Middle frontal gyrus (tissue), 1 donor: Measurements from ENCODE around the gene KCND2.
"Not testable (repeated sequence)": the region's sequence is repeated elsewhere in the genome, so short reads cannot be mapped to it uniquely, and the experiment has no call there.

Experiments
- DNase-seq: peaks from one replicate; pipeline ENCODE4 v3.0.0-alpha.2; 2015; ENCODE audit warnings: low spot score; ENCODE audit errors: extremely low spot score

The KCND2 gene

DNA sequence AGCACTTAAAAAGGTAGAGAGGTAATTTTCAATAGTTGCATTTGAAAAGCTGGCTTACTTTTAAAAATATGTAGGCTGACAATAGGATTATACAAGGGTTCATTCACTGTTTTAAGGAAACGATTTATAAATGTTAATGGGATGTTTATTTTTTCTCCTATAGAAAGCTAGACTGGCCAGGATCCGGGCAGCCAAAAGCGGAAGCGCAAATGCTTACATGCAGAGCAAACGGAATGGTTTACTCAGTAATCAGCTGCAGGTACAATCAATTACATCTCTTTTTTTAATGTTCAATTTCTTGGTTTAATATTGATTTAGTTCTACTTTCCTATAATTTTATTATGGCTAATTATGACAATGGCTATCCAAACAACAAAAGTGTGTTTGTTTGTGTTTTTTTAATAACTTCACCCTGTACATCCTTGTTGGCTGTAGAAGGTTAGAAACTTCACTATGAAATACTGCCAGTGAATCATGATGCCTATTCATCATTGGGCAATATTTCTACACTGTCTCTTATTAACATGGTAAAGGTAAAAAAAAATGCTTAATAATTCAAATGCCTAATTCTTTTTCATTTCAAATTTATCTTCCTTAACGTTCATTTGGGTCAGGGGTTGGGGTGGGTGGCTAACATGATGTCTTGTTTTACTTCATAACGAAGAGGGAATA is 468.5 kb downstream of the KCND2 start:
- no peak for DNase-seq

DNA sequence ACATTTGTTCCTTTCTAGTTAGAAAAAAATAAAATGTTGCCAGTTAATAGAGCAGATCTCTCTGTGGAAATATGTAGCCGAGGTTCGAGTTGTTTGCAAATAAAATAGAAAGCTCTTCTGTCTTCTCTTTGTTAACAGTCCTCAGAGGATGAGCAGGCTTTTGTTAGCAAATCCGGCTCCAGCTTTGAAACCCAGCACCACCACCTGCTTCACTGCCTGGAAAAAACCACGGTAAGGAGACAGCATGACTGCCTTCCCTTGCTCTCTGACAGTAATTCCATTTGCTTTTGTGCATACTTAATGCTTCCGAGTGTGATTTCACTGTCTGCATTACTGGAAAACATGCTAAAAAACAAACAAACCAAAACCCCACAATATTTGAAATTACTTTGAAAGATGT is 469.4 kb downstream of the KCND2 start:
- no peak for DNase-seq

DNA sequence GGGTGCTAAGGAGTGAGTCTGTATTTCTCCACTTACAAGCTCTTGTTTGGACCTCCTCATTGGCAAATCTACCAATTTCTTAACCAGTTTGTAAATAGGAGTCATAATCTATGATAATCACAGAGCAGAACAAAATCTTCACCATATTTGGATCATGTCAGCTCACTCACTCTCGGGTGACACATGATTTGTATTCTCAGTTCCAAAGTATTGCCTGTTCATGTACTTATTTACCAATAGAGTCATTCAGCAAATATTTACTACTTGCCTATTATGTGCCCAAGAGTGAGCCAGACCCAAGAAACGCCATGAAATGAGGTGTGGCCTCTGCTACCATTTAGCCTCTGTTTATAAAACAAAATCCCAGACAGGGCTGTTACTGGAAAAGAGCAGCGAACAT is 470.2 kb downstream of the KCND2 start:
- DNase-seq = no peak

DNA sequence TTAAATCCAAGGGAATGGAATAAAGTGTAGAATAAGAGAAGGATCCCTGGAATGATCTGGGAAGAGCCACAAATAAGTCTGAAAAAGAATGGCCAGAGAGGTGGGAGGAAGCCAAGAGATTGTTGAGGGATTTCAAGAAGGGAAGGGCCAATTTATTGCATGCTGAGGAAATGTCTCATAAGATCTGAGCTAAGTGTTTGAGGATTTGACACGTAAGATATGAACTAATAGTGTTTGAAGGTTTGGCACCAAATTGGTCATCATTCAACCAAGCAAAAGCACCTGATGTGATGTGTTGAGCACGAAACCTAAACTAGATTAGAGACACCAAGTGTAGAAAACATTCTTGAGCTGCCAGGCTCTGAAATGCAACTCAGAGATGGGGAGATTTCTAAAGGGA is 487.1 kb downstream of the KCND2 start:
- no peak for DNase-seq

DNA sequence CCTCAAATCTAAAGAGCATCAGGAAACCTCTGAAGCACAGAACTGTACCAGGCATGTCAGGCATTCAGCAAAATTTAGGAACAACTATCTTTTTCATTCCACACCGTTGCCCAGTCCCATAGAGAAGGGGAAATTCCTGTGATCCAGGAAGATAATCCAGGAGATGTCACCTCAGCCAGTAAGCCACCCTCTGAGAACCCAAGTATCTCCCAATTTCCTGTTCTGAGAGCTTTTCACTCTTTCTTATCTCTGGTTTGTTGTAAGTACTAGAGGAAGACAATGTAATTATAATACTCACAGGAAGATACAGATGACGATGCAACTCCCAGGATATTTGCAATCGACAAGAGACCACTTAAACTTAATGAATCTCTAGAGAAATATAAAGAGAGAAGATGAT is 487.9 kb downstream of the KCND2 start:
- DNase-seq = no peak

DNA sequence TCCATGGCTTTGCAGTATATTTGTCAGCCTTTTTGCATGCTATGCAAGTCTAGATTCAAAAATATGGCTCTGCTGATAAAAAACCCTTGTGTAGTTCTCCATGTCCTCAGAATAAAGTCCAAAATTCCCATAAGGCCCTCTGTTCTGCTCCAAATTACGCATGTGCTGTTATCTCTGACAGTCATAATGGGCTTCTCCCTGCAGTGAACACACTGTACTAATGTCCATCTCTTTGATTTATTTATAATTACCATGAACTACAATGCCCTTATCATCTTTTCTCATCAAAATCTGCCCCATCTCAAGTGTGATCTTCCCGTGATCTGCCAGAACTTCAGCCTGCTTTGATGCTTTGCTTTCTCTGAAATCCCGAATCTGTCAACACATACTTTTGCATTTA is 497.2 kb downstream of the KCND2 start:
- DNase-seq = no peak

DNA sequence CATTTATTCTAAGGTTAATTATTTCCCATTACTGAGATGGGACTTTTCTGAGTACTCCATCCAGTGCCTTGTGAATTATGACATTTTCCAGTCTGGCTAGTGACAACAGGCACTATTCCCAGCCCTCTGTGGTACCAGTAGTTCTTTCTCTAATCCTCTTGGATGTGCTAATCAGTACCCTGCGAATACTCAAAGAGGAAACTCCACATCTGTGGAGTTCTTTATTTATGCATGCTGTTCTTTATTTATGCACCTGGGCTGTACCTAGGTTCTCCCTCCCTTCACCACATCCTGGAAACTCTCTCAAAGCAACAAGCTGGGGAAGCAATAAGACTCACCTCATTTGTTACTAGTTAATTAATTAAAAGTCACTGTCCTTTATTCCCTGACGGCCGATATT is 501.5 kb downstream of the KCND2 start:
- no peak for DNase-seq

DNA sequence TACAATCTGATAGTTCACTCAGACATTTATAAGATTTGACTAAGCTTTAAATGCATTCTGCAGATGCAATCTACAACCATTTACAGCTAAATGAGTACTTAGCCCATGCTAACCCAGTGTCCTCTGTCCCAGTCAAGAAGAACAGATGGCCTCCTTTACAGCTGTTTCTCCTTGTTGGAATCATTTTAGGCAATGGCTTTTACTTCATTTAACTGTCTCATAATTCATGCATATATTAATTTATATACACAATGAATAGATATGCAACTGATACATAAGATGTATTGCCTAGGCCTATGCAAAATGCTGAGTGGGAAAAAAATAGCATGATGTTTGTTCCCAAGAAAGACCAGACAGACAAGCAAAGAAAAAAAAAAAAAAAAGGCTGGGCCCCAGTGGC is 502.8 kb downstream of the KCND2 start:
- no peak for DNase-seq

DNA sequence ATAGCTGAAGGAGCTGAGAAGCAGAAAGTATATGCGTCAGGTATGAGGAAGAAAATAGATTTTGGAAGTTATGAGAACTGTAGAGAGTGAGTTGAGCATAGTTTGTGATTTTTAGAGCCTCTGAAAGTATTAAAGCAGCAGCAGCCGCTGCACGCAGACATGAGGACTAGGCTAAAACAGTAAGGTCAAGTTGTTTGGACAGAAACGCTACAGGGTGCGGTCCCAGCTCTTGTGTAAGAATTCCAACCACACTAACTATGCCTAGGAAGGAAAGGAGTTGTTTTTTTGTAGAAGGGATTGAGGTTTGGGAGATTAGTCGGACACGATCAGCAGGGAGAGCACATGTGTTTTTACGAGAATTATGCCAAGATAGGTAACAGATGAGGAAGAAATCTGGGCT is 506.1 kb downstream of the KCND2 start:
- DNase-seq = not testable (repeated sequence)

DNA sequence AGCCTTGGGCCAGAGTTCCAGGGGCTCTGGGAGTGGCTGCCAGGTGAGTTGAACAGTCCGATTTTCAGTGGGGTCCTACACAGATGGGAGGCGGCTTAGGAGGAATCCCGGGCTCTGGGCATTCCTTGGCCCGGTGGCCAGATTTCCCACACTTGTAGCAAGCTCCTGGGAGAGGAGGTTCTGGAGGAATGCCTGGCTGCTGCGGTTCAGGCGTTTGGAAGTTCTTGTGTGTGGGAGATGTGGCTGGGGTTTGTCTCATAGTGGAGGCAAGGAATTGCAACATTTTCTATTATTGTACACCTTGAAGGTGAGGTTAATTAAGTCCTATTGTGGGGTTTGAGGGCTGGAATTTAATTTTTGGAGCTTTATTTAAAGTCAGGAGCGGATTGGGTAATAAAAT is 507.5 kb downstream of the KCND2 start:
- not testable (repeated sequence) for DNase-seq

DNA sequence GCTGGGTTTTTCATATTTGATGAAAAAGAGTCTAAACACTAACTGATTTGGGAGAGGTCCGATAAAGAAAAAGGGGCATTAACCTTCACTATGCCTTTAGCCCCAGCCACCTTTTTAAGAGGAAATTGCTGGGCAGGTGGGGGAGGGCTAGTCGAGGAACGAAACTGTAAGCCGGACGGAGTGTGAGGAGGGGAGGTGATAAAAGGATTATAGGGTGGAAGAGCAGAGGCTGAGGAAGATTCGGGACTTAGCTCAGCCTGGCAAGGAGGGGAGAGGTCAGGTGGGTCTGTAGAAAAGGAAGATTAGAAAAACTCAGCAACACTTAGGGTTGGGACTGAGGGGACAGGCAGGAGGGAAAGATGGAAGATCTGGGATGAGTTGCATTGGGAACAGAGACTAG is 508.0 kb downstream of the KCND2 start:
- DNase-seq = no peak

DNA sequence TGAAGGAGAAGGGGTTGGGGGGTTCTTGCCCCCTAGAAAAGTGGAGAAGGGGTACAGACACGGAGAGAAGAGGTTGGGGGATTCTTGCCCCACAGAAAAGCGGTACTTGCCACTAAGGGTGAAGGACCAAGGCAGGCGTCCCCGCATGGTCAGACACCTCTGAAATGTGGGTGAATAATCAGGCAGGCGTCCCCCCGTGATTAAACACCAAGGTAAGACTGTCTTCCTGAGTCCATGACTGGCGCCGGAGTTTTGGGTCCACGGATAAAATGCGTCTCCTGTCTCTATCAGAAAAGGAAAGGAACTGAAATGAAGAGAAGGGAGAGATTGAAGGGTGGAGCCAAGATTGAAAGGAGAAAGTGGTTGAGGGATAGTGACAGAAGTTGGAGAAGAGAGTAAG is 508.9 kb downstream of the KCND2 start:
- not testable (repeated sequence) for DNase-seq

DNA sequence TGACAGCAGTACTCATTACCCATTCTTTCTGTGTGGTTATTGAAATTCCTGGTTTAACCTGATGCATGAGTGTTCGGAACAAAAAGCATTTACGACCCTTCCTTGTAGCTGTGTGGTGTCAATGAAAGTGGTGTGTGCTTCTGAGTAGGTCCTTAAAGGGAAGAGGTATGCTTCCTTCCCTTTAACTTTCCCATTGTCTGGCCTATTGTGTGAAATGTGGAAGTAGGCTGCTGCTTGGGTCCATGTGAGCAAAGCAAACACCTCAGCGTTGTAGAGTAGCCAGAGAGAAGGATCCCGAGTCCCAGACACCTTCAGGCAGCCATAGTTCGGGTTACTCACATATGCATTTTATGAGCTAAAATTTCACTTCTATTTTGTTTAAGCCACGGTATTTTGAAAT is 510.3 kb downstream of the KCND2 start:
- no peak for DNase-seq

DNA sequence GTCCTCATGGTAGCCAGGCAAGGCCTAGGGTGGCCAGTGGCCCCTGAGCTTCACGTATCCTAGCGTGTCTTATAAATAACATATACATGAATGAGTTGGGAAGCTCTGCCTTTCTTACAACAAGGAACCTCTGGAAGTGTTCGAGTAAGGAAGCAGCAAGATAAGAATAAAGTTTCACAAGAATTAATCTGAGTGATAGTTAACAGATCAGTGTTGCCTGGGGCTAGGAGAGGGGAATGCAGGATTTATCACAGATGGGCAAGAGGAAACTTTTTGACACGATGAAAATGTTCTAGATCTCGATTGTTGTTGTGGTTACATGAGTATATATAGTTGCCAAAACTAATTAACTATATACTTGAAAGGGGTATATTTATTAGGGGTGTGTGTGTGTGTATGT is 510.7 kb downstream of the KCND2 start:
- no peak for DNase-seq

DNA sequence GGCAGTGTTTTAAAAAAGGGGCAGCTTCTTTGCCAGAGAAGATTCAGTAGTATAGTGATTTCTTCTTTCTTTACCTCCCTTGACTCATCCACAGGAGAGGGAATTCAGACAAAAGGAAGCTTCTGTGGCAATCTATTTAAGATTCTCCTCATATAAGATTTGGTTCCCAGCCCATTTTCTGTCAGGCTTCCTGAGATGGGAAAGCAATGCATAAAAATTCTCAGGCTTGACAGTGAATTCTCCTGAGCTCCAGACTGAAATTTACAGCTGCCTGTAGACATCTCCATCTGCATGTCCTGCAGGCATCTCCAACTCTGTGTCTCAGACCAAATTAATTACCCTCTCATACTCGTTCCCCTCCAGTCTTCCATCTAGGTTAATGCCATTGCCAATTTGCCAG is 512.1 kb downstream of the KCND2 start:
- DNase-seq = no peak

DNA sequence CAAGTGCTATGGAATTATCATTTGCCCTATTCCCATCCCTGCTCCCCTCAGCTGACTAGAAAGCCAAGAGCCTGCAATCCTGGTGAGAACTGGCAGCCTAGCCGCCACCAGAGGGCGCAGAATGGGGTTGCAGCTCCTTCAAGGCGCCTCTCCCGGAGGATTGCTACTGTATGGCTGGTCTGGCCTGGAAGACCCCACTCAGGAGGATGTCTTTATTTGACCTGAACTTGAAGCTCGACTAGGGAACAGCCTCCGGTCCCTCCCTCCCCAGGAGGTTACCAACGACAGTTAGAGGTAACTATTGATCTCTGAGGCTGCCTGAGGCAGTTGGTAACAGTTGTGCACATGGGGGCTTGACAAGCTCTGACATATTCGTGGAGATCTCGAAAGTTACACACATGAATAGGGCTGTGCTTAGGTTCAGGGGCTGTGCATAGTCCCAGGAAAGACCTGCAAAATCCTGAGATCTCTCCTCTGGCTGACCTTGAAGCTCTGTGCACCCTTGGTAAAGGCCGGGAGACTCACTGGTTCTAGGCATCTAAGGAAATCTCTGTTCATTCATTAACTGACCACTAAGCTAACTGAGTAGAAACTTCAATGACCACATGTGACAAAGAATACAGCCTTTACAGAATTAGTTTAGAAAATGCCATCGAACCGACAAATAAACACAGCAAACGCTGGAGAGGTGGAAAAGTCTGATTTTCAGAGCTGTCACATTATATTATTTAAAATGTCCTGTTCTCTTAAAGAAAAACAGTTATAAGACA is 519.3 kb downstream of the KCND2 start:
- DNase-seq = no peak

DNA sequence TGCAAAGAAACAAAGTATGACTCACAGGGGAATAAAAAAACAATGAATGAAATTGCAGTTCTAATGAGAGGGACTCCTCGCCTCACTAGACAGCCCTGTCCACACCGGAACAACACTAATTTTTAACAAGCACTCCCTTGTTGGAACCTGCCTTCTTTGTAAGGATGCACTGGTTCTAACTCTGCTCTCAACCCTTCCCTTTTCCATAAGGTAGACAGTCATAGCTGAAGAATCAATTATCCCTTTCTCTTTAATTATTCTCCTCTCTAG is 519.8 kb downstream of the KCND2 start:
- DNase-seq = no peak

DNA sequence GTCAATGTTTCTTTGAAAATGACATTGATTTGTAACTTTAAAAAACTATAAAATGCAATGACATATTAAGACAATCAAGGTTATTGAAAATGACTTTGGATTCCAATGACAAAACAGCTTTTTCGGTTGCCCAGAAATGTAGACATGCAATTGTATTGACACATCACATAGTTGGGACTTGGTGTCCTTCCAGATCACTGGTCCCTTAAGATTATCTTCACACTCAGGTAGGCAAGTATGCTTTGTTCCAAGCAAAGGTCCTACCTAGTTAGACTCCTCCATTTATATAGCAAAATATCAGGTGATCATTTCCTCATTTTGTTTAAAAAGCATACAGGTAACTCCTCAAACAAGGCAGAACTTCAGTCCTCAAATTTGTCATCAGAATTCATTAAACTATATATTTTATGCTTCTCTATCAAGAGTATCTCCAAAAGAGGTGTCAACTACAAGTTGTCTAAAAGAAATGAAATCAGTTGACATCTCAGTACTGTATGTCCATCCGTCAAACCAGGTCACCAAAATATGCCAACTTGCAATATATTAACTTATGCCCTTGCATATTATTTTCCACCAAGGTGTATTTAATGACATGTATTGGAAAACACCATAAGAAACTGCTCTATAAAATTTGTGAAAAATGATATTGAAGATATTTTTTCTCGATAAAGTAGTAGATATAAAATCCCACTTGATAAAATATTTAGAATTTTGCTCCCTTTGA is 520.4 kb downstream of the KCND2 start:
- no peak for DNase-seq

DNA sequence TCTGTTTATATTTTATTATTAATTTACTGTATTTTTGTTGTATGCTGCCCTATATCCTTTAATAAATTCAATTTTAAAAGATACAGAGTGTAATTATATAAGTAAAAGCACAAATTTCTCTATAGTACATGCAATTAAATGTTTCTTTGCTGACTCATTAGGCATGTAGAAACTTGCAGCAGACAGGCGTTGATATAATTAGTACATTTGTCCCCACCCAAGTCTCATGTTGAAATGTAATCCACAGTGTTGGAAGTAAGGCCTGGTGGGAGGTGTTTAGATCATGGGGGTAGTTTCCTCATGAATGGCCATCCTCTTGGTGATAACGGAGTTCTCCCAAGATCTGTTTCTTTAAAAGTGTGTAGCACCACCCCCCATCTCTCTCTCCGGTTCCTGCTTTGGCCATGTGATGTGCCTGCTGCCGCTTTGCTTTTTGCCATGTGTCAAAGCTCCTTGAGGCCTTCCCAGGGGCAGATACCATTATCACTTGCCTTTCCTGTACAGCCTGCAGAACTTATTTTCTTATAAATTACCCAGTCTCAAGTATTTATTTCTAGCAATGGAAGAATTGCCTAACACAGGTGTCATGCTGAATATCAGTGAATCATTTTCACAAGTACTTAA is 521.2 kb downstream of the KCND2 start:
- no peak for DNase-seq

DNA sequence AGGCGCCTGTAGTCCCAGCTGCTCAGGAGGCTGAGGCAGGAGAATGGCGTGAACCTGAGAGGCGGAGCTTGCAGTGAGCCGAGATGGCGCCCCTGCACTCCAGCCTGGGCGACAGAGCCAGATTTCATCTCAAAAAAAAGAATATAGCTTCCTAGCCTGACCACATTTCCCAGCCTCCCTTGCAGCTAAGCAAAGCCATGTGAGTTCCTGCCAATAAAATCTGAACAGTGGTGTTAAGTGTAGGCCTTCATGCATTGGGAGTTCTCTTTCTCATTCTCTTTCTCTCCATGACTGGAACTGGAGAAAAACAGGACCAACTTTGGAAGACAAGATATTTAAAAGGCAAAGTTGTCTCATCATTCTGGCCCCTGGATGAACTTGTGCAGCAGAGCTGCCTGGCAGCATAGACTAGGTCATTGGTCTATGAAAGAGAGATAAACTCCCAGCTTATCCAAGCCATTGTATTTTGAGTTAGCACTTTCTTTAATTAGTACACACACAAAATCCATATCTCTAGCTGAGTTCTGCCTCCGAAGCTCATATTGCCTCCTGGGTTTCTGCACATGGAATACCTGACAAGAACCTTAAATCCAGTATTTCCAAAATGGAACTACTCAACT is 524.2 kb downstream of the KCND2 start:
- no peak for DNase-seq

DNA sequence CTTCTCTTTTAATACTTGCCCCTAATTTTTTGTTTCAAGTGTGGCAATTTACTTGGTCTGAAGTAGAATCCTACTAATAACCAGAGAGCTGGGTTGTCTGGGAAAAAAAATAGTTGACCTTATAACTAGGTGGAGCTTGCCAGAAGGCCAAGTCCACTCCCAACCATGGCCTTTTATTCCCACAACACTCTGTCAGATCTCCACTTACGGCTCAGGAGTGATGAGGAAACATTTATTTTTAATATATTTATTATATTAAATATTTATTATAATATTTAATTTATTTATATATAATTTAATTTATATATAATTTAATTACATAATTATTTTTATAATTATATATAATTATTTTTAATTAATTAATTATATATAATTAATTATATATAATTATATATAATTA is 526.2 kb downstream of the KCND2 start:
- no peak for DNase-seq
